GM21515 (cell line): ENCODE data around the gene GPC1.
"Not testable (repeated sequence)": the region's sequence is repeated elsewhere in the genome, so short reads cannot be mapped to it uniquely, and the experiment has no call there.

Experiments
- ATAC-seq: cut with Tn5 transposase; IDR thresholded peaks from one replicate; pipeline ENCODE4 v1.9.1; 2021; ENCODE audit not compliant: unreplicated experiment

Gene GPC1, protein sequence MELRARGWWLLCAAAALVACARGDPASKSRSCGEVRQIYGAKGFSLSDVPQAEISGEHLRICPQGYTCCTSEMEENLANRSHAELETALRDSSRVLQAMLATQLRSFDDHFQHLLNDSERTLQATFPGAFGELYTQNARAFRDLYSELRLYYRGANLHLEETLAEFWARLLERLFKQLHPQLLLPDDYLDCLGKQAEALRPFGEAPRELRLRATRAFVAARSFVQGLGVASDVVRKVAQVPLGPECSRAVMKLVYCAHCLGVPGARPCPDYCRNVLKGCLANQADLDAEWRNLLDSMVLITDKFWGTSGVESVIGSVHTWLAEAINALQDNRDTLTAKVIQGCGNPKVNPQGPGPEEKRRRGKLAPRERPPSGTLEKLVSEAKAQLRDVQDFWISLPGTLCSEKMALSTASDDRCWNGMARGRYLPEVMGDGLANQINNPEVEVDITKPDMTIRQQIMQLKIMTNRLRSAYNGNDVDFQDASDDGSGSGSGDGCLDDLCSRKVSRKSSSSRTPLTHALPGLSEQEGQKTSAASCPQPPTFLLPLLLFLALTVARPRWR

DNA sequence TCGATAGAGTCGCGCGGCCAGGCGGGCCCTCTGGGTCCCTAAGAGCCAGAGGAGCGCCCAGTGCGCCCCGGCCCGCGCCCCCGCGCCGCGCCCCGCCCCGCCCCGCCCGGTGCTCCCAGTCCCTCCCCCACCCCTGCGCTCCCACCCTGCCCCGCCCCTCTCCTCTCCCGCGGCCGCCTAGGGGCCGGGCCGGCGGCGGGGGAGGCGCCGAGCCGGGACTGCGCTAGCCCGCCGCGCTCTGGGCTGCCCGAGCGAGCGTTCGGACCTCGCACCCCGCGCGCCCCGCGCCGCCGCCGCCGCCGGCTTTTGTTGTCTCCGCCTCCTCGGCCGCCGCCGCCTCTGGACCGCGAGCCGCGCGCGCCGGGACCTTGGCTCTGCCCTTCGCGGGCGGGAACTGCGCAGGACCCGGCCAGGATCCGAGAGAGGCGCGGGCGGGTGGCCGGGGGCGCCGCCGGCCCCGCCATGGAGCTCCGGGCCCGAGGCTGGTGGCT is at the start of gene GPC1:
TSS of gene GPC1 (plus strand) at position 207 of the 491 bp plus-strand sequence. CDS start at position 463, 256 bp downstream.
- peak; percentile 48 for ATAC-seq

DNA sequence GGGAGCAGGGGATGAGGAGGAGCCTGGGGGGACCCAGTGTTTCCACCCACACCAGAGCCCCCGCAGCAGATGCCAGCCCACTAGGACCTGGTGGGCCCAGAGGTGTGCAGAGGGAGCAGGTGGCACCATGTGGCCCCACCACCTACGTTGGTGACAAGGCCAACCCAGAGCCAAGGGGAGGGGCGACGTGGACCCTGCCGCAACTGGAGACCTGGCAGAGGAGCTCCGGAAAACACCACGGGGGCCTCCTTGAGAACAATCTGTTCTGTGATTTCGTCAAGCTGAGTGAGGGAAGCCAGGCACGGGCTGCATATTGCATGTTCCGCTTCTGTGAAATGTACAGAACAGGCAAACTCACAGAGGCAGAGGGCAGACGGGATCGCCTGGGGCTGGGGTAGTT is 49.1 kb upstream of the GPC1 start:
- no peak for ATAC-seq

DNA sequence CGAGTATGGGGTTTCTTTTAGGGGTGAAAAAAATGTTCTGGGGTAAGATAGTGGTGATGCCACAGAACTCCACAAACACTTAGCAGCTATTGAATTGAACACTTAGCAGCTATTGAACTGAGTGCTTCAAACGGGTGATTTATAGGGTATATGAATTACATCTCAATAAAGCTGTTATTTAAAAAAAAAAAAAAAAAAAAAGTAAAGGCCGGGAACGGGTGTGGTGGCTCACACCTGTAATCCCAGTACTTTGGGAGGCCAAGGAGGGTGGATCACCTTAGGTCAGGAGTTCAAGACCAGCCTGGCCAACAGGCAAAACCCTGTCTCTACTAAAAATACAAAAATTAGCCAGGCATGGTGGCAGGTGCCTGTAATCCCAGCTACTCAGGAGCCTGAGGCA is 48.7 kb upstream of the GPC1 start:
- not testable (repeated sequence) for ATAC-seq

DNA sequence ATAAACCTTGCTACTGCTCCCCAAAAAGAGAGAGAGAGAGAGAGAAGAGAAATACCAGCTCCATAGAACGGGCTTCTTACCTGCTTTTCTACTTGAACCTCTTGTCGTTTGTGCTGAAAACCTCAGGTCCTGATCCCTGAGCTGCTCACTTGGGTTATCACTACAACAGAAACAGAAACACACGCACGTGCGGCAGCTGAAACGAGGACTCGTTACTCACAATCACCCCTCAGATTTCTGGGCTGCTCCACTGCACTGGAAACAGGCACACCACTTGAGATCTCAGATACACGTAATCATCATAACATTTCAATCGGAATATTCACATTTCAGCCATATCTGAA is 48.2 kb upstream of the GPC1 start:
- no peak for ATAC-seq

DNA sequence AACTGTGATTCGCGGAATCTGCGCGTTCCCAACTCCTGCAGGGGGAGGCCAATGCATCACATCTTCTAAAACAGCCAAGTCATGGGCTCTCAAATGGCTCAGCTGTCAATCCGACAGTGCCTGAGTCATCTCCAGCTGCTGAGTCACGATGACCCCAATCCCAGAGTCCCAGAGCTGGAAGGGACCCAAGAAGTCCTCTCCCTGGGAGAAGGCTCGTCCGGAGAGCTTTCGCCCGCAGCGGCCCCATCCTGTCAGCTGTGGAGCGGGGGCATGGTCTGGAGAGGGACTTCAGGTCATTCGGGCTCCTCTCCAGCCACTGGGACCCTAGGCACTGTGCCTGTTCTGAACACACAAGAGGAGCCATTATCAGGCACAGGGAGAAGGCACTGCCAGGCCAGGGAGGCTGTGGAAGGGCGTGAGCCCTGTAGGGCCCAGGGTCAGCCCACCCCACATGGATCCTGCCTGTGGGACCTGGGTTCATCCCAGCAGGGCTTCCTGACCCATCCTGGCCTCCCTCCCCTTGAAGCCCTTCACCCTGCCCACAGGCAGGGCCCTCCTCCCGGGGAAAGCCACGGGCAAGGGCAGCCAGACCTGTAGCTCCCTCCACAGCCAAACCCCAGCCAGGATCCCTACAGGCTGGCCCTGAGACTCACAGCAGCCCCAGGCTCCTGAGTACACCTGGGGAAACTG is 47.6 kb upstream of the GPC1 start:
- no peak for ATAC-seq

DNA sequence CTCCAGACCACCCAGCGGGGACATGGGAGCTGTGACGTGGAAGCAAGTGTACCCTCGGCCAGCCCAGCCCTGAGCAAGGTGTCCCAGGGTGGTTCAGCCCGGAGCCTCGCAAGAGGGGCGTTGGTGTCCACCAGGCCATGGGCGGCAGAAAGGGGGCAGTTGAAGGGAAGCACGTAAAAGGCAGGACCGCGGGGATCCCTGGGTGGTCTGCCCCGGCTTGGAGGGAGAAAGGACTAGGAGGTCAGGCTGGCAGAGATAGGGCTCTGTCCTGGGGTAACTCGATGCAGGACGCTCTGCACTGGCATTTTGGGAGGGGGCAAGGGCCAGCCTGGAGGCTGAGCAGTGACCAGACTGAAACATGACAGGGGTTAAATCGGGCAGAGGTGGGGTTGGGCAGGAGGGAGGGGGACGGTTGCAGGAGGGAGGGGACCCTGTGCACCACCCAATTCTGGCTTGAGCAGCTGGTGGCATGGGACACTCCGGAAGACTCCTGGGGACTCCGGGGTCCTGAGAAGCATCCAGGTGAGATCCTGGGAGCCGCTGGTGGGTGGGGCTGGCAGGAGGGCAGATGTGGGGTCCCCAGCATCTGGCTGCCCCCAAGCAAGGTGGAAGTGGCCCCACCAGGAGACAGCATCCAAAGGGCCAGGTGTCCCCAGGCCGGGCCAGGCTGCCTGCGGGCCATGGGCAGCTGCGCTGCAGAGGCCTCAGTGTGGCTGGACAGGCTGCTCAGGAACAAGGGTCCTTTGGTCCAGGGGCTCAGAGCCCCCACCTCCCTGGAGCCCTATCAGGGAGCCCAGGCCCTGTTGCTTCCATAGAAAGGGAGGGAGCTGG is 46.8 kb upstream of the GPC1 start:
- ATAC-seq: no peak

DNA sequence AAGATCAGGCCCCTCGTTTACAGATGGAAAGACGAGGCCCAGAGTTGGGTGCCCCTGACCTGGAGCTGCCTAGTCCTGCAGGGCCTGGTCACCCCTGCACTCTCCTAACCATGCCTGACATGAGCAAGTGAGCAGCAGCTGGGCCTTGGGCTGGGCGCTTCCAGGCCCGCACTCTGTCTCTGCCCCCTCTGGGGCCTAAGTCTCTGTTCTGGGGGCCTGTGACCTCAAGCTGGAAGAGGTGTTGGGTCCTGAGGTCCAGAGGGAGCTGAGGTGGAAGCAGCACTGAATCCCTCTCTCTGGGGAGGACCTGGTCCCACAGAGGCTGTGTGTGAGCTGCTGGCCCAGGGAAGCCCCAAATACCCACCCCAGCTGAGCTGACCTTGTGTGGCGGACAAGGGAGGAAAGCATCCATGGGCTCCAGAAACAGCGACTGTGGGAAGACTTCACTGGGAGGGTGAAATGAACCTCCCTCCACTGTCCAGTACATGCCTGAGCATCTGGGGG is 46.1 kb upstream of the GPC1 start:
- no peak for ATAC-seq

DNA sequence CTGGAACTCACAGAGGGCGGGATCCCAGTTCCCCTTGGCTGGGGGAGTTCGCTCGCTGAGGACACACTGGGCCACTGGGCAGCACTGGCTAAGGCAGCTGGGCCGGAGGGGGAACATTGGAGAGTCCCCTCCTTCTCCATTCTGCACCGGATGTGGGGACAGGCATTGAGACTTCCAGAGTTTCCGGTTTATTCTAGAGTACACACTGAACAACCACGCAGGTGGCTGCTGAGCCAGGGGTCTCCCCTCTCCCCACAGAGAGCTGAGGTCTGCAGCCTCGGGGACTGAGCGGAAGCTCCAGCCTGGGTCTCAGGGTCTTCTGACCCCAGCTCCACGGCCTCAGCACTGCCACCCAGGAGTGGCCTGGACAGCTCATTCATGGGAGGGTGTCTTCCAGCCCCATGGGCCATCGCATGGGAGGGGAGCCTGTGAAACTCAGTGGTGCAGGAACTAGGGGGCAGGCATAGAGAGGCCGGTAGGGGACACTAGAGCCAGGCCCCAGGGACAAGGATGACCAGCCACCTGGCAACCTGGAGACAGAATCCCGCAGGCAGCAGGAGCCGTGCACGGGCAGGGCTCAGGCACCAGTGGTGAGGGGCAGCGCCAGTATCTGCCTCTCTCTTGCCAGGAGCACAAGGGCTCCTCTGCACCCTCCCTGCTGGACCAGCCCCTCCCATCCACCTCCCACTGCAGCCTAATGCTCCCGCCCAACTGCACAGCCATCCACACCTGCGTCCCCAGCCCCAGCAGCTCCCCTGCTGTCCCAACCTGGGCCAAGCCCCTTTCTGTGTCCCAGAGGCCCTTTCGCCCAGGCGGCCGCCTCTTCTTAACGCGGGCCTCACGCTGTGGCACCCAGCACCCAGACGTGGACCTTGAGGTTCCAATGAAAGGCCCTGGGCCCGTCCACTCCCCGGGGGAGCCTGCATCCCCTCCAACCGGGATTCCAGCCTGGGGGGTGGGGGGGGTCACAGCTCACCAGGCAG is 45.1 kb upstream of the GPC1 start:
- no peak for ATAC-seq

DNA sequence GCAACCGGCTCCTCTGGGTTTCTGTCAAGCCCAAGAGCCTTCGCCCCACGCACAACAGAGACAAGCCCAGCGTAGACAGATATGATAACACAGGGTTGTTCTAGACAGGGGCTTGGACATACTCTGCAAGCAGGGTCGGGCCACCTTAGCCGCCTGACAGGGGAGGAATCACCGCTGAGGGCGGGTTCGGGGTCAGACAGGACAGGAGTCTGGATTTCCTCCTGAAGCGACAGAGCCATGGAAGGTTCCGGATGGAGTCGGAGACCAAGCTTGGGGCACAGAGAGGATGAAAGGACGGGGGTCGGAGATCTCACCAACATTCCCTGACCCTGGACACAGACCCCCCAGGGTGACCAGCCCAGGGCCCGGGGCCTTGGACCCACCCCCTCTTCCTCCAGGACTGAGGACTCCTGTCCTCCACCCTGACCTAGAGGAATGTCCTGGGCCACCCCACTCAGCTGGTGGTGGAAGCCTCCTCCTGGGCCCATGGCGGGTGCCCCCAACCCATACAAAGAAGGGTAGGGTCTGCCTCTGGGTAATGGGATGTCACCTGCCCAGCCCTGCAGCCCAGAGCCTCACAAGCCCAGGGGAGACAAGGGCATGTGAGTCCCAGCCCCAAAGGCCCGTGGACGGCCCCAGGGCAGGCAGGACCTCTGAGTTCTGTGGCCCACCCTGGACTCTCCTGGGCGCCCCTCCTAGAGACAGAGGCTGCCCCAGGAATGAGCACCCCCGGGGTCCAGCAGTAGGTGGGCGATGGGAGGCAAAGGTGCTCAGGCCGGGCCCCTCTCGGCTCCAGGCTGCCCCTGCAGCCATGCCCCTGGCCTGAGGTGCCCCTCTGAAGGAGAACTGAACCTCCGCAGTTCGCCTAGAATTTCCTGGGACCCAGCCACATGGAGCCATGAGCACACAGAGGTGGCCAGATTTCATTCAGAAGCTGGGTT is 44.1 kb upstream of the GPC1 start:
- no peak for ATAC-seq

DNA sequence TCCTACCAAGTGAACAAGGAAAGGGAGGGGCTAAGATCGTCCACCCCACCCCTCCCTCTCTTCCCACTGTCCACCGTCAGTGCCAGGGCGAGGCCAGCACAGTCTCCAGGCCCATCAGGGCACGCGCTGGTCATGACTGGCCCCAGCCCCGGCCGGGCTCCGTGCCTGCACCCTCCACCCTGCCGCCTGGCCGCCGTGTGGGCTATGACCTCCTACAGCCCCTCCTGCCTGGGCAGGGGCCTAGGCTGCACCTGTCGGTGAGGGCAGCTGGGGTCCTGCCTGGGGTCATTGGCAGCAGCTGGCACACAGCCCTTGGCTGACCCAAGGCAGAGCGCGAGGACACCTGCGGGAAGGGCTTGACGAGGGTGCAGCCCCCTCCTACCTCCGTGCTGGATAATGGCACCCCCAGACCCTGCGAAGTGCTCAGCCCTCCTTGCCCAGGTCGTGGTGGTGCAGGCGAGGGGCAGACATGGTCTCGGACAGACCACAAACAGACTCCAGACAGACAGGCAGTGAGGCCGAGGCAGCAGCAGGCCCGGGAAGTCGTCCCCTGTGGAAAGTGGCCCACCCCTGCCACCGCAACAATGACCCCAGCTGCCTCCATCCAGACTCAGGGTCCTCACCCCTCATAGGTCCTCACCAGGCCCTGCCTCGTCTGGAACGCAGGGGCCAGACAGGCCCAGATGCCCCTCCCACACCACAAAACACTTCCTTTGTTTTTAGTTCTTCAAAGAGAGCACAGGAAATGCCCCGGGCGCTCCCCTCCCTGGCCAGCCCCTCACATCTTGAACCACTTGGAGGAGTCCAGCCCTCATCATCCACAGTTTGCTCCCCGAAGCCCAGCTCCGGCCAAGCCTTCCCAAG is 43.1 kb upstream of the GPC1 start:
- no peak for ATAC-seq

DNA sequence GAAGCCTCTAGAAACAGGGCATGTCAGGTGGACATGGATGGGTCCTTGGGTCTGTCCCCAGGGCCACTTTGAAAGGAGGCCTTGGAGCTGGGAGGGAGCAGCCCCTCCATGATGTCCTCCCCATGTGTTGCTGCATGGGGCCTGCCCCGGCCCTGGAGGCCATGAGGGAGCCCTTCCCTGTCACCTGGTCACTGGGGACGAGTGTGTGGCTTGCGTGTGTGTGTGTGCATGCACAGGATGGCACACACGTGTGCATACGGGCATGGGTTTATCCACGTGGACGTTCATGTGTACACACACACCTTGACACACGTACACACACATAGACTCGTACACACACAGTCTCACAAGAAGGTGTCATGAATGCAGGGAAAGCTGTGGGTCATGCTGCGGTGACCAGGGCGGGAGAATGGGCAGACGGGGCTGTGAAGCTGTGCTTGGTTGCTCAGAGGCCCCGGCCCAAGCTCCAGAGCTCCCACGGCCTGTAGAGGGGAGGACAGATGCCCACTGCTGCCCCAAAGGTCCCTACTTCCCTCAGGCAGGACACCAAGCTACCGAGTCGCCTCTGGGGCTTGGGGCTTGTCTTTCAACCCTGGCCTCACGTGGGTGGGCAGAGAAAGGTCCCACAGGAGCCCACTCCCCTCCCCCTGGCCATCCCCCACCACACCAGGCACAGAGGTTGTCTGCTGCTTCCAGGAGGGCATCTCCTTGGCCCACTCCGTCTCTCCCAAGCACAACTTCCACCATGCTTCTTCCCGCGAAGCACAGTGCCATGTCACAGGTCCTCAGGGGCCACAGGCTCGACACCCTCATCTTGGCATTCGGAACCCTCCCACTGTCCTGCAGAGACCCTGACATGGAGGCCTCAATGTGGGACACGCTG is 42.3 kb upstream of the GPC1 start:
- ATAC-seq: no peak

DNA sequence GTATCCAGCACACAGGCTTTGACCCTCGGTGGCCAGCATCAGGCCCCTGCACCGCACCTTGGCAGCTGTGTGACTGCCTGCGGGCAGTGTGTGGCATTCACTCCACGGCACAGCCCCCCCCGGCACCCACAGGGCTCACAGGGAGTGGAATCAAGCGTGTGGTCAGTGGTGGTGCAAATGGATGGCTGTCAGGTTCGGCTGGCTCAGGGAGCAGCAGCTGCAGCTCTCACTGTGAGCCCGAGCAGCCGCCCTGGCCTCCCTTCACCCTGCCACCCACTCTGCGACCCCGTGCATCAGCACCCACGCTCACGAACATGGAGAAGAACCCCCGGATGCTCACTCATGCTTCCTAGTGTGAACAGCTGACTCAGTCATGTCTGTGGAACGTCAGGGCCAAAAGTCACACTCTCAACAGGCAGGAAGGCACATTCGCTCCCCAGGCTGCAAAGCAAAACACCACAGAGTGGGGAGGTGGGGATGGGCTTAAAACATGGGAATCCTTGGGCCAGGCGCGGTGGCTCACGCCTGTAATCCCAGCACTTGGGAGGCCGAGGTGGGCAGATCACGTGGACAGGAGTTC is 41.5 kb upstream of the GPC1 start:
- no peak for ATAC-seq

DNA sequence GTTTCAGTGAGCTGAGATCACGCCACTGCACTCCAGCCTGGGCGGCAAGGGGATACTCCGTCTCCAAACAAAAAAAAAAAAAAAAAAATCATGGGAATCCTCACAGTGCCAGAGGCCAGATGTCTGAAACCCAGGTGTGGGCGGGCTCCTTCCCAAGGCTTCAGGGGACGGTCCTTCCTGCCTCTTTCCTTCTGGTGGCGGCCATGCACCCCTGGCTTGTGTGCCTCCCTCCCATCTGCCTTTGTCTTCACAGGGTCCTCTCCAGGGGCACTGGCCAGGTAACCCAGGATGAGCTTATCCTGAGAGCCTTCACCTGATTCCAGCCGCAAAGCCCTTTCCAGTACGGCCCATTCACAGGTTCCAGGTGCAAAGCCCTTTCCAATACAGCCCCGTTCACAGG is 40.9 kb upstream of the GPC1 start:
- ATAC-seq: no peak

DNA sequence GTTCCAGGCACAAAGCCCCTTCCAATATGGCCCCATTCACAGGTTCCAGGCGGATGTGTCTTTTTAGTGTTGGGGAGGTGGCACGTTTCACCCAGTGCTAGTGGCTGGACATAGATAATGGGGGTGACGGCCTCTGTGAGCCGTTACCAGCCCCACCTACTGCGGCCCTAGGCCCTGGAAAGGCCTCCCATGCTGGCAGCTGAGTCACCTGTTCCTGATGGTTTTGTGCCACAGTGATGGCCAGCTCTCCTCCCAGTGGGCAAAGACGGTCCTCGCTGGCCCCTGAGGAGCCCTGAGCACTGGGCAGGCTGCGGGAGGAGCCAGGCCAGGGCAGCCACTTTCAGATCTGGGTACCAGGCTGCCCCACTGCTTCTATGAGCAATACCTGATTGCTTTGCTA is 40.0 kb upstream of the GPC1 start:
- no peak for ATAC-seq

DNA sequence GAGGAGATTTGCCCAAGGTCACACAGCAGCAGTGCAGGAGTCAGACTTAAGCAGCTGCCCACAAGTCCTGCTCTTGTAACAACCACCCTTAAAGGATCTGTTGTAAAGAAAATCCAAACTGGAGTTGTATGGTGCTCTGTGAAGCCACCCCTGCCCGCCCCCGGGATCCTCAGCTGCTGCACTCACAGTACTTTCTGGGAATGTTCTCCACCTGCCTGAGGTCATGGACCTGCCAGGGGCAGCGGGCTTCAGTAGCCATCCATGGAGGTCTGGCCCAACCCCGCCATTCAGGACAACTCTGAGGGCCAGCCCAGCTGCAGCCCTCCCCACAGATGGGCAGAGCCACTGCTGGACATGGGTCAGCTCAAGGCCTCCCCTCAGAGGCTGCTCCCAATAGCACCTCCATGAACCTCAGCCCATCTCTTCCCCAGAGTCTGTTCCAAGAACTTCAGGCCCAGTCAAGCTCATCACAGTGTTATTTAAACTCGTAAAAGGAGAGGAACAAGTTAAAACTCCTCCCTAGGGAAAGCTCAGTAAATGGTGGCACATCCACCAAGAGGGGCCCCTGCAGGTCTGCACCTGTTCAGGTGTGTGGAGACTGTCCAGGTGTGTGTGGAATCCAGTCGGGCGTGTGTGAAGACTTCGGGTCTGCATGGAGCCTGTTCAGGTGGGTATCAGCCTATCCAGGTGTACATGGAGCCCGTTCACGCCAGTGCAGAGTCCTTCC is 39.4 kb upstream of the GPC1 start:
- ATAC-seq: no peak
